ENCODE measurements around the gene PCGF2.
"Not testable (repeated sequence)": the region's sequence is repeated elsewhere in the genome, so short reads cannot be mapped to it uniquely, and the experiment has no call there.

PCGF2 gene

GRCh38 chr17:38748149-38748891 is at the start of gene PCGF2:
Gene PCGF2 (minus strand): TSS chr17:38748336. CDS start chr17:38740402, 7,934 bp downstream.
- no peak for DNase-seq

DNA sequence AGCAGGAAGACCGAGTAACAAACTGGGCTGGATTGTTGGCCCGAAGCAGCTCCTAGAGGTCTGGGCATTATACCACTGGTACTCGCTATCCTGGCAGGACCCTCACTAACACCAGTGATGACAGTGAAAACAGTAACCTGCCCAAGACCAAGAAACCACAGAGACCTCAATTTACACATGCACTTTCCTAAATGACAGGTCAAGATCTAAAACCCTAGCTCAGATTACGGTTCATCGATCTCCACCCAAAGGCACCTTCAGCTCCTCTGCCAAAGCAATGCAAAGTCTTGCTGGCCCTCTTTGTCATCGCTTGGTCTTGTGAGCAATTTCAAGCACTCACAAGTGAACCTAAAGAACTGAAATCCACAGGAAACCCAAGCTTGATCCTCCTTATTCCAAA is 49.7 kb upstream of the PCGF2 start:
- DNase-seq: no peak

GRCh38 chr17:38797158-38797490 is 49.0 kb upstream of the PCGF2 start:
- no peak for DNase-seq

DNA sequence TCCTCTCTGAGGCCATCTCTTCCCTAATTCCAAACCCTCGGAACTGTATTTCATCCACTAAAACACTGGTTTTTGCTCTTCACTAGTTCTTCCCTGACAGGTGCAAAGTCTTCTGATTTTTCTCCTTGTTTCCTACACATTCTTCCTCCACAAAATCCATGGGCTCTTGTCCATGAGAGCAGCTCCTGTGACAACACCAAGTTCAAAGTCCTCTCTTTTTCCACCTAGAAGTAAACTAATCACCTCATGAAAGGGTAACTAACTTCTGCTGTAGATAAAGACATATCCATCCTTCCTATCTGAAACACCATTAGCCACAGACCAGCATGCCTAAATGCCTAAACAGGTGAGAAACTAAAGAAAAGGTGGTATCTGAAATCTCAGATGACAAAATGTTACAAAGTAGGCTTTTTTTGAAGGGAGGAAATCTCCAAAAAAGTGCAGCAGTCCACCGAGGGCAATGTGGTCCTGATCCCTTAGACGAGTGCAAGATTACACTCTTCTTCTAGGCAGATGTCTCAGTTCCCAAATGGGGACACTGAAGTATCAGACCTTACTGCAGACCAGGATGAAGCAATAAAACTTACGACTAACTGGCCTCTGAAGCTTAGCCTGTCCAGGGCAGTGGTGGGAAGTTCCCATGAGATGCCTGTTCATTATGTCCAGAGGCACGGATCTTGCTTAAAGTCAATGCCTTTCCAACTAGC is 48.5 kb upstream of the PCGF2 start:
- DNase-seq: no peak

GRCh38 chr17:38794221-38794620 is 46.1 kb upstream of the PCGF2 start:
- no peak for DNase-seq

DNA sequence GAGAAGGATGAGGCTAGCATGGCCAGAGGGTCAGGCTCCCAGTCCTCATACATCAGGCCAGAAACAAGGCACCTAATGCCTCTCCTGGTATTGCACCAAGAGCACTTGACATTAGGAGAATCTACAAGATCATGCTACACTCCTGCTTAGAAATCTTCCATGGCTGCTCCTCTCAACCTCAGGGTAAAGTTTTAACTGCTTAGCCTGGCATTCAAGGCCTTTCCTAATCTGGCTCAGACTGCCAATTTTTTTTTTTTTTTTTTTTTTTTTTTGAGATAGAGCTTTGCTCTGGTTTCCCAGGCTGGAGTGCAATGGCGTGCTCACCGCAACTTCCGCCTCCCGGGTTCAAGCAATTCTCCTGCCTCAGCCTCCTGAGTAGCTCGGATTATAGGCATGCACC is 43.0 kb upstream of the PCGF2 start:
- DNase-seq: no peak

- not testable (repeated sequence) for DNase-seq
These were observed 42.1 kb upstream of the PCGF2 start for GRCh38 chr17:38790148-38790707.

- no peak for DNase-seq
These were observed 41.0 kb upstream of the PCGF2 start for GRCh38 chr17:38789185-38789584.

GRCh38 chr17:38787999-38788398 is 39.9 kb upstream of the PCGF2 start:
- not testable (repeated sequence) for DNase-seq

DNA sequence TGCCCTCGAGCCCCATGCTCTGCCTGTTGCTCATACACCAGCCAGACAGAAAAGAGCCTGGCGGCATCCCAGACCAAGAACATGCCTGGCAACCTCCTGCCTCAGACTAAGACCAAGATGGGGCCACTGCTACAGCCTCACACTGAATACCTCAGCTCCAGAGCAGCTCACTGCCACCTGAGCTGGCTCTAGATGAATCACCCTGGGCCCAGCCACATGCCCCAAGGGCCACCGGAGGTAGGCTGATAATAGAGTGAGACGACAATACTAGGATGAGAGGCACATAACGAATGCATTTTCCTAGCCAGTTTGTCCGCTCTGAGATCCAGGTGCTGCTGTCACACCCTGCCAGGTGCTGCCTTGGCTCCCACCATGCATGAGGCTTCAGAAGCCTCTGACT is 38.2 kb upstream of the PCGF2 start:
- DNase-seq: no peak

DNA sequence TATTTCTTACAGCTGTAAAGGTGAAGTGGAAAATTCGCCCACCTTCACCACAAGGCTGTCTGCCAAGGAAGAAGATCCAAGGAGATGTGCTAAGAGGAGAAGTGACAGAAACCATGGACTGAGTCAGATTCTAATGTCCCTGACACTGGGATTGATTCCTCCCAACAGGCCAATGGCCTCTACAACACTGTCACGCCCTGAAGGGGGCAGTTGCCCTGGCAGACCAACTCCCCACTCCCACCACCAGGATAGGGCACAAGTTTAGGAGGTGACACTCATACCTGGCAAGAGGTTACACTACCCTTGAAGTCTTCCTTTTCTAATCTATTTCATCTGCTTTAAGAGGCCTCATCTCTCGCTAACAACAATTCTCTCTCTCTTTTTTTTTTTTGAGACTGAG is 35.1 kb upstream of the PCGF2 start:
- DNase-seq: no peak

DNA sequence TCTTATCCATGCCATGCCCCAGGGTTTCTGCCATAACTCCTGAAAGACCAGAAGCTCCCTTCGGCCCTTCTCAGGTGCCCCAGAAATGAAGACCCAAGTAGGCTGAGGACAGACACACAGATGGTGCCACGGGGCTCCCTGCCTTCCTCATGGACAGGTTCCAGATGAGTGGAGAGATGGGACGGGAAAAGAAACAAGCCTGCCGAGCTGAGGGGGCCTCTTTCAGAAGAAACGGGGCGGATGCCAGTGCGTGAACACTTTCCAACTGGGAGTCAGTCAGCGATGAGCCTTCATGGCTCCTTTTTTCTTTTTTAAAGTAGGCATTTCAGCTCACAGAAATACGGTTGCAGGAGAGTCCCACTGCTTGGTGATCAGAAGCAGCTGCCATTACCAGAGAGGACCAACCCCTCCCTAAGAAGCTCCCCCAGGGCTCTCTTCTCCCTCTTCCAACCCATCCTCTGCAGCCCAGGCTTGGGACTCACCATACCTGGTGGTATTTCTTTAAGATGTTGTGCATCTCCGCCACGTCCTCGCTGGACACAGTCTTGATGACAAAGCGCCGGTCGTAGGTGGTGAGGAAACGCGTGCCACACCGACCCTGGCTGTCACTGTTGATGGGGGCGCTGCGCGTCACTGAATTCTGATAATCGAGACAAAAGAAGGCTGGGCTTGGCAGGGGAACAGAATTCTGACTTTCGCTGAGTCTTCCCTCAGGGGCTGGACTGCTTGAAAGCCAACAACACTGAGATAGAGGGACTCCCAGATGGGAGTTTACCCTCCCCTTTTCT is 32.0 kb upstream of the PCGF2 start:
- DNase-seq: no peak

GRCh38 chr17:38777641-38778250 is 29.6 kb upstream of the PCGF2 start:
- no peak for DNase-seq

GRCh38 chr17:38773258-38773657 is 25.1 kb upstream of the PCGF2 start:
- no peak for DNase-seq

- DNase-seq: no peak
These were observed 20.3 kb upstream of the PCGF2 start for GRCh38 chr17:38768417-38768816.

DNA sequence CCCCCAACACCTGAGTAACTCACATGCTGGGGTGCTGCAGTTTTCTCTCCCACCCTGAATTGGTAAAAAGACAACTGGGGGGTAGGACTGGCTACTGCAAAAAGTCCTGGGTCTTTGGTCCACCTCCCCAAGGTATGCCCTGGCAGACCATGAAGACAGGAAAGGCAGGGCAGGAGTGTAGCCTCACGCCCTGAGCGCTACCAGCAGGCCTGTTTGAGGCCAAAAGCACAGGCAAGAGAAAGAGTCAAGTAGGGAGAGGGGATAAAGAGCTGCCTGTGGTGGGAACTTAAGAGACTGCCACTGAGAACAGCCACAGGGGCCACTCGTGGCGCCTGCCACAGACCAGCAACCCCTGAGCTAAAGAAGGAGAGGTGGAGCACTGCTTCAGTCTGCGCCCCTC is 18.2 kb upstream of the PCGF2 start:
- no peak for DNase-seq

DNA sequence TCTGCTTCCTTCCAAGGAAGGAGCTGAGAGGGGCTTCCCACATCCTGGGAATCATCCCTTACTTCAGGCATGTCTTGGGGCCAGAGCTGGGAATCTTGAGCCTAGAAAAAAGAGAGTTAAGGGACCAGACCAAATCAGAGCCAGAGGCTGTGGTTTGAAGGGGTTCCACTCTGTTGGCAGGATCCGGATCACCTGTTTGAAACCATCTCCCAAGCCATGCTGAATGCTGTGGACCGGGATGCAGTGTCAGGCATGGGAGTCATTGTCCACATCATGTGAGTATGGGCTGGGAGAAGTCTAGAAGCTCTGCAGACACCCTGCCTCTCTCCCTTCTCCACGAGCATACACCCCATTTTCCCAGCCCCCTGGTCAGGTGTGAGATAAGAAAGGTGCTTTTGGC is 14.1 kb upstream of the PCGF2 start:
- DNase-seq: no peak

- DNase-seq: no peak
These were observed 13.5 kb upstream of the PCGF2 start for GRCh38 chr17:38761612-38762011.

- DNase-seq: no peak
These were observed 5.0 kb upstream of the PCGF2 start for GRCh38 chr17:38753071-38753506.

- DNase-seq: no peak
These were observed 4.4 kb upstream of the PCGF2 start, which contains the start of gene PSMB3 for GRCh38 chr17:38752308-38753070. Gene PSMB3 (plus strand): TSS chr17:38752741. CDS start chr17:38752827, 86 bp downstream.

DNA sequence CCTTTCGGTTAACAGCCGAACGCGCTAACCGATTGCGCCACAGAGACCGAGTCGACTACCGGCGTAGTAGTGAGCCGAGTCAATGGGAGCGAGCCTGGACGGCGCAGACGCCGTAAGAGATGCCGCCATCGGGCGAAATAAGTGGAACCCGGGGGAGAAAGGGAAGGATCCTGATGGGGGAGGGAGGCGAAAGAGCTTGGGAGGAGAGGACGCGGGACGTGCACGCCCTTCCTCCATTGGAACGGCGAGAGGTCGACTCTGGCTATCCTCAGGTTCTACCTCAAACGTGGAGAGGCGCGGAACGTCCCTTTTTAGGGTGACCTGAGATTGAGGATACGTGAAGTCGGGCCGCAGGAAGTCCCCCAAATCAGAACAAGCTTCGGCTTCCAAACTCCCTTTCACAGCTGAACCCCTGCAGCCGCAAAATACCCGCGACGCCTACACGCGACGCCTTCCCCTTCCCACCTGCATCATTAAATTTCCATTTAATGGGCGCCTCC is 3.7 kb upstream of the PCGF2 start:
- DNase-seq: no peak

Measured in cortex of kidney (tissue), 1 donor.